Small intestine (tissue), 7 donors: ENCODE data around the gene SELENBP1. TPM values are rescaled to one million over a fixed set of nuclear protein-coding genes. Genes with fewer than 3 reads are reported as not detected.
"Not testable (repeated sequence)": the region's sequence is repeated elsewhere in the genome, so short reads cannot be mapped to it uniquely, and the experiment has no call there.

Source experiments
- DNase-seq, 2 donors: peaks; one replicate each; pipeline versions ENCODE4 v3.0.0 to v3.0.0-alpha.2; 2013
- FAIRE-seq: peaks from 2 replicates; lab custom pipeline; 2012; peaks lifted over from hg19 to GRCh38; lab: Jason Lieb, UNC
- H3K27ac ChIP-seq, 3 donors: one replicate each; pipeline ENCODE4 v1.5.1; 2013; ENCODE audit warnings: low read length in 2 of 3, mild to moderate bottlenecking in 2 of 3, control low read depth in 1 of 3, inconsistent platforms in 1 of 3, low read depth in 1 of 3, moderate library complexity in 1 of 3
- H3K27me3 ChIP-seq, 3 donors: one replicate each; pipeline ENCODE4 v1.6.1; 2013; ENCODE audit warnings: low read length in 3 of 3, inconsistent platforms in 1 of 3; ENCODE audit not compliant: control insufficient read depth in 3 of 3, insufficient read depth in 3 of 3
- H3K36me3 ChIP-seq, 3 donors: one replicate each; pipeline ENCODE4 v1.6.1; 2013; ENCODE audit warnings: low read length in 3 of 3, inconsistent platforms in 1 of 3, low read depth in 1 of 3, mild to moderate bottlenecking in 1 of 3, moderate library complexity in 1 of 3; ENCODE audit not compliant: control insufficient read depth in 3 of 3, insufficient read depth in 2 of 3
- H3K4me1 ChIP-seq, 3 donors: one replicate each; pipeline ENCODE4 v1.6.1; 2013; ENCODE audit warnings: low read length in 2 of 3, inconsistent platforms in 1 of 3, low read depth in 1 of 3, mild to moderate bottlenecking in 1 of 3, moderate library complexity in 1 of 3; ENCODE audit not compliant: control insufficient read depth in 3 of 3, insufficient read depth in 2 of 3
- H3K4me3 ChIP-seq, 3 donors: one replicate each; pipeline ENCODE4 v1.5.1; 2013; ENCODE audit warnings: low read length in 3 of 3, control low read depth in 1 of 3, inconsistent platforms in 1 of 3, low read depth in 1 of 3, mild to moderate bottlenecking in 1 of 3, moderate library complexity in 1 of 3
- H3K9me3 ChIP-seq, 2 donors: one replicate each; pipeline ENCODE4 v1.6.1; 2013; ENCODE audit warnings: low read depth in 1 of 2, low read length in 1 of 2; ENCODE audit not compliant: control insufficient read depth in 2 of 2, insufficient read depth in 1 of 2
- WGBS, 3 donors: extraction: QIAGEN DNeasy Blood & Tissue Kit; methylation state at CpG; one replicate each; pipeline ENCODE4 v1.1.7; 2013; 5-methylcytosine and 5-hydroxymethylcytosine counted together
- polyA plus RNA-seq, 4 donors: library from polyadenylated mRNA; stranded (reverse) in 3 of 4; unstranded in 1 of 4; fragments of 200-250 nt in 3 of 4; fragments of 120-200 nt in 1 of 4; gene quantifications; one replicate each; pipeline versions ENCODE4 v1.2.1 to v1.2.3, GENCODE V29; 2013
- donor health status: healthy with polysubstance abuse.
- donor health status: control.
- donor health status: control.
- donor health status: Bipolar disorder and iron deficiency.
- donor health status: healthy.

SELENBP1 gene
- polyA plus RNA-seq, 4 donors: 83.7 to 302 (median 132) TPM

DNA sequence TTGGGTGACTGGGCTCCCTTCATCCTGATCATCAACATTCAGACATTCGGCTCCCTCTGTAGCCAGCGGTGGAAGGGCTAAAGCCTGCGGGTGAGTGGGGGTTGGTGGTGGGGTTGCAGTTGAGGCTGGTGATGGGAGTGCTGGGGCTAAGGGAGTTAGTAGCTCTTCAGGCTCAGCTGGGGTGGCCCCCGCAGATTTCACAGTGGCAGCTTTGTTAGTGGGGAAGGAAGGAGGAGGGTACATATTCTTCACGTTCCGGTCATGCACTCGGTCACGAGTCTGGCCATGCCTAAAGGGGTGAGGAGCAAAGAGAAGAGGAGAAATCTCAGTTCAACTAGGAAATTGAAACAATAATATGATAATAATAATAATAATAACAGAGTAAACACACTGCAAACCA lies 33.7 kb upstream of the SELENBP1 start:
- Histone ChIP-seq H3K9me3 (no peaks in the 10 kb centered on the region), H3K27me3 (no peaks in the 10 kb centered on the region), H3K27ac (no peak overlapping the region), H3K36me3 (peaks cover 27 to 51% (median 49%) of the 10 kb centered on the region in 3 donors), H3K4me1 (peaks cover 0 to 5% (median under 1%) of the 10 kb centered on the region in 3 donors), H3K4me3 (no peak overlapping the region)
- WGBS, 3 donors: 87 to 98% (median 89%) methylated on average over 8 of the region's 8 CpGs
- DNase-seq (no peak), FAIRE-seq (no peak)

DNA sequence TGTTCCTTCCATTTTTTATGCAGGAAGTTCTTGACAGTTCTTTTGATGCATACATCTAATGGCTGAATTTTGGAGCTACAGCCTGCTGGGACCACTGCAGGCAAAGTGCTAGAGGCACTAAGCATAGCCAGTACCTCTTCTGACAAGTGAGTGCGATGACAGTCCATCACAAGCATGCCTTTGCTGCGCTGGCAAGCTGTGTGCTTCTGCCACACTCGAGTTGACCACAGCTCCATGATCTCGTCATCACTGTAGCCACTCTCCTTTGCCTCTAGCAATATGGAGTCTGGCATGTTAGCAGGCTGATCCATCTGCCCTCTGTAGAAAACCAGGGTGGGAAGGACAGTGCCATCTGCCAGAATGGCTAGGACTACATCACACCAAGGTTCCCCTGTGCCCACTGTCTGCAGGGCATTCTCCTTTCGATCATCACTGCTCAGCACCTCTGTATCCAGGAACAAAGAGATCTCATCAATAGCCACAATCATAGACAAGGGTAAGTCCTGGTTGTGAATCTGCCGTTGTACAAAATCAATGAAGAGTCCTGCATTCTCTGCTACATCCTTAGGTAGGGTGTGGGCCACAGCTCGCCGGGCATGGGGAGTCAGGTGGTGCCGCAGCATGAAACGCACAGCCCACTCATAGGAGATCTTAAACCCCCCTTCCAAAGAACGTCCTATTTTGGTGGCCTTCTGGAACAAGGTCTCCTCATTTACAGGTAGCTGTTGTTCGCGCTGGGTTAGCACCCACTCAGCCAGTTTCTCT lies 32.9 kb upstream of the SELENBP1 start:
- WGBS, 3 donors: 87 to 90% (median 90%) methylated on average over 13 of the region's 13 CpGs
- Histone ChIP-seq H3K27ac (no peak overlapping the region), H3K9me3 (no peaks in the 10 kb centered on the region), H3K4me3 (no peak overlapping the region), H3K36me3 (peaks cover 26 to 57% (median 40%) of the 10 kb centered on the region in 3 donors), H3K27me3 (no peaks in the 10 kb centered on the region), H3K4me1 (peaks cover 0 to 10% (median 9%) of the 10 kb centered on the region in 3 donors)
- no peak for DNase-seq
- no peak for FAIRE-seq

DNA sequence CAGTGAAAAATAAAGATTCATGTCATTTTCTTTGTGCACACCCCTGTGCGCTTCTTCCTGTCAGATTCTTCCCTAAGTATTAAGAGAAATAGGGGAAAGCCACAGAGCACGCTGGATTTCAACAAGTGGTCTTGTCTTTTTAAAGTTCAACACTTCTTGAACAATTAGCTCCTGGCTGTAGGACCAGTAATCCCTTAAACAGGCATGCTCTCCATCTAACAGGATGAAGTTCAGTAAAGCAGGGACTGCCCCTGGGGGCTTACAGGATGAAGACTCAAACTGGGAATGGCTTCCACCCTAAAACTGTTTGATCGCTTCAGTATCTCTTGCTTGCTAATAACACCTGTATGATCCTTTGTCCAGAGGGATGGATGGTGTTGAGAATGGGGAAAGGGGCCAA lies 31.1 kb upstream of the SELENBP1 start:
- Histone ChIP-seq H3K9me3 (no peaks in the 10 kb centered on the region), H3K27me3 (no peaks in the 10 kb centered on the region), H3K27ac (no peak overlapping the region), H3K4me1 (peaks cover 0 to 14% (median 14%) of the 10 kb centered on the region in 3 donors), H3K36me3 (peaks cover 23 to 55% (median 29%) of the 10 kb centered on the region in 3 donors), H3K4me3 (no peak overlapping the region)
- WGBS, 3 donors: 85 to 94% (median 93%) methylated on average over 3 of the region's 3 CpGs
- DNase-seq (no peak), FAIRE-seq (no peak)

DNA sequence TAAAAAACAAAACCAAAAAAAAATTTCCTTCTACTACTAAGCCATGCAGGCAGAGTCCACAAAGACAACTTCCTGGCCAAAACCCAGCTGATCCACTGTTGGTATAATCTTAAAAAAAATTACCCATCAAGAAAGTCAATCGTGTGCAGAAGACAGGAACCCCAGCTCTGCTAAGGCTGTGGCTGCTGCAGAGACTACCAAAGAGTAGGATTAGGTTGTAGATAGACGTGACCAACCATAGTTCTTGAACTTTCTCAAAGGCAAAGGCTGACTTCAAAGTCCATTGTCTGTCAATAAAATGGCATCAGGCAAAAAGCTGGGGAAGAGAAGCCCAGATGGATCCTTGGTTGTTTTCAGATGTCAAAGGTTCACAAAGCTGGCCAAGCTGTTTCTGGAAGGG lies 30.3 kb upstream of the SELENBP1 start:
- 33 to 56% (median 37%) methylated on average over 2 of the region's 2 CpGs for WGBS, 3 donors
- FAIRE-seq (no peak), DNase-seq (peak; percentile 30 to 49)
- H3K36me3 ChIP-seq: peaks cover 23 to 48% (median 24%) of the 10 kb centered on the region in 3 donors
- no peaks in the 10 kb centered on the region for H3K27me3 ChIP-seq
- peaks cover 0 to 14% (median 14%) of the 10 kb centered on the region in 3 donors for H3K4me1 ChIP-seq
- H3K9me3 ChIP-seq: no peaks in the 10 kb centered on the region
- no peak overlapping the region for H3K27ac ChIP-seq
- H3K4me3 ChIP-seq: no peak overlapping the region

DNA sequence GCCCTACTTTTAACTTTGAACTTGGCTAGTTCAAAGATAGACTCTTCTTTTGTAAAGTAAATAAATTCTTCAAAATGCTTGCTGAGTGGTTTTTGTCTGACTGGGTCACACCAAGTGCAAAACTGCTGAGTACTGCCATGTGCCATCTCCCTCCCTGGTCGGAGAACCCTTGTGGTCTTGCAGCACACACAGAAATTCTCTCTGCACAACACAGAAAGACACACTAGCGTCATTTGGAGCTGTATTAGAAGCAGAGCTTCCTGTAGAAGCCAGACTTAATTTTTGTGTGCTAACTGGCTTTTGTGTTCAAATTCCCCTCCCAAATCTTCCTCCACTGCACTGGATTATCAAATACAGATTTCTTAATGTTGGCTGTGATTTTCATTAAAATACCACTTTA lies 29.4 kb upstream of the SELENBP1 start:
- Histone ChIP-seq H3K4me3 (no peak overlapping the region), H3K4me1 (peaks cover 0 to 14% (median 14%) of the 10 kb centered on the region in 3 donors), H3K9me3 (no peaks in the 10 kb centered on the region), H3K36me3 (peaks cover 17 to 42% (median 22%) of the 10 kb centered on the region in 3 donors), H3K27ac (no peak overlapping the region), H3K27me3 (no peaks in the 10 kb centered on the region)
- DNase-seq (no peak), FAIRE-seq (no peak)
- WGBS, 3 donors: 74 to 89% (median 82%) methylated on average over 2 of the region's 2 CpGs

DNA sequence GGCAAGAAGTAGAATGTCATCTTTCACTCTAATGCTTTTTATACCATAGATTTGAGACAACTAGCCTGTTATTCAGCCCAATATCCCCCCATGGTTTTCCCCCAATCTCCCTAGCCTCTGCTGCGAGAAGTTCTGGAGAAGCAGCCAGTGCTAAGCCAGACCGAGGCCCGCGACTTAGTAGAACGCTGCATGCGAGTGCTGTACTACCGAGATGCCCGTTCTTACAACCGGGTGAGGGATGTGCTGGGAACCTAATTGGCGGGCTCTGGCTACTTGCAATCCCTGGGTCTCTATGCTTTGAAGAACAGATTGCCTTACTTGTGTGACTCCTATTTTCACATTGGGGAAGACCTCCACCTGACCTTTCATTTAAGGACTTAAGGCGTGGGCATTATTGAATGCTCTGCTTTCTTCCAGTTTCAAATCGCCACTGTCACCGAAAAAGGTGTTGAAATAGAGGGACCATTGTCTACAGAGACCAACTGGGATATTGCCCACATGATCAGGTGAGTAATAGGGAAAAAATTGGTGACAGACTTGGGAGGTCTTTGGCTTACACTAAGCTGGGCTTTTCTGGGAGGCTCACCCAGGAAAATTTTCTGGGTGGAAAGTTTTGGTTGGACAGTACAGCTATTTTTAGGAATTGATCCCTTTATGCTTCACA lies 28.8 kb upstream of the SELENBP1 start:
- Histone ChIP-seq H3K27me3 (no peaks in the 10 kb centered on the region), H3K27ac (no peak overlapping the region), H3K9me3 (no peaks in the 10 kb centered on the region), H3K4me1 (peaks cover 0 to 14% (median 14%) of the 10 kb centered on the region in 3 donors), H3K36me3 (peaks cover 13 to 39% (median 18%) of the 10 kb centered on the region in 3 donors), H3K4me3 (no peak overlapping the region)
- DNase-seq (no peak), FAIRE-seq (no peak)
- WGBS, 3 donors: 90 to 92% (median 91%) methylated on average over 13 of the region's 13 CpGs

DNA sequence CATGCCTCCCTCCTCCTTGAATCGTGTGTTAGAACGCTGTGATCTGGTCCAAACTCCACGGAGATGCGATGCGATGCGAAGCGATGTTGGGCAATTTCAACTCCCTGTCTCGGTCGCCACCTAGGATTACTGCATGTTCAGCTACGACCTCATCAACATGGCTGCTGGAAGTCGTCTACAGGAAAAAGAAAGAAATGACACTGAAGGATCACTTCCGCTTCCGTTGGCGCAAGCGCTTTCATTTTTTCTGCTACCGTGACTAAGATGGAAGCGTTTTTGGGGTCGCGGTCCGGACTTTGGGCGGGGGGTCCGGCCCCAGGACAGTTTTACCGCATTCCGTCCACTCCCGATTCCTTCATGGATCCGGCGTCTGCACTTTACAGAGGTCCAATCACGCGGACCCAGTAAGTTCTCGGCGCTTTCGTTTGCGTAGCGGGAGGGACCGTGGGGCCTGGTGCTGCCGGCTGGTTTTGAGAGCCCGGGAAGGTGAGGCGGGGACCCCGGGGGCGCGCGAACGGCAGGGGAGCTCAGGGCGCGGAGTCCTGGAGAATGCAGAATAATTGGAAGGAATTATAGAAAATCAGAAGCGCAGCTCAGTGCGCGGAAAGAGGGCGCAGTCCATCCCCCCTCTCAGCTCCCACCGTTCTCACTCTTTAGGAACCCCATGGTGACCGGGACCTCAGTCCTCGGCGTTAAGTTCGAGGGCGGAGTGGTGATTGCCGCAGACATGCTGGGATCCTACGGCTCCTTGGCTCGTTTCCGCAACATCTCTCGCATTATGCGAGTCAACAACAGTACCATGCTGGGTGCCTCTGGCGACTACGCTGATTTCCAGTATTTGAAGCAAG lies 27.0 kb upstream of the SELENBP1 start, which contains the start of gene PSMB4:
Gene PSMB4 (plus strand): TSS at position 250 of the 848 bp plus-strand sequence. CDS start 15 bp downstream, at position 265.
- 0% methylated on average over 63 of the region's 63 CpGs for WGBS, 3 donors
- H3K9me3 ChIP-seq: no peaks in the 10 kb centered on the region
- H3K27ac ChIP-seq: peak within 1 kb of the TSS; percentile 72 to 98 (median 82)
- FAIRE-seq: no peak
- peaks cover 0 to 14% (median 14%) of the 10 kb centered on the region in 3 donors for H3K4me1 ChIP-seq
- H3K4me3 ChIP-seq: peak within 1 kb of the TSS; percentile 84 to 94 (median 94)
- peak; percentile 96 to 97 for DNase-seq
- H3K36me3 ChIP-seq: peaks cover 11 to 22% (median 11%) of the 10 kb centered on the region in 3 donors
- no peaks in the 10 kb centered on the region for H3K27me3 ChIP-seq

DNA sequence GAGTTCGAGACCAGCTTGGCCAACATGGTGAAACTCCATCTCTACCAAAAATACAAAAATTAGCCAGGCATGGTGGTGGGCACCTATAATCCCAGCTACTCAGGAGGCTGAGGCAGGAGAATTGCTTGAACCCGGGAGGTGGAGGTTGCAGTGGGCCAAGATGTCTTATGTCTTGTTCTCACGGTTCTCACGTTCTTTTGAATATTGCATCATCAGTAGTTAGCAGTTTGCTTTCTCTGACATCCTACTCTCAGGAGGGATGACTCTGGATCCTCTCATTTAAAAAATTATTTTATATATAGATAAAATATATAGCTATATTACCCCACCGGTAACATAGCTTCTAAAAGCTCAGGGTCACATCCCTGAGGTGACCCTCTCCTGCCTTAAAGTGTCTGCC lies 23.8 kb upstream of the SELENBP1 start:
- Histone ChIP-seq H3K4me1 (peaks cover 0 to 14% (median 8%) of the 10 kb centered on the region in 3 donors), H3K36me3 (peaks cover 0 to 11% (median 3%) of the 10 kb centered on the region in 3 donors)
- DNase-seq, H3K27ac ChIP-seq, H3K27me3 ChIP-seq, H3K9me3 ChIP-seq, FAIRE-seq, H3K4me3 ChIP-seq: not testable (repeated sequence)
- 76 to 84% (median 82%) methylated on average over 5 of the region's 5 CpGs for WGBS, 3 donors
